HEK293T (cell line): ENCODE results near the gene MAP9.

Source experiments
- FOXM1 ChIP-seq: fragments of 450-650 bp; IDR thresholded peaks from 2 replicates; pipeline ENCODE4 v1.6.1; 2017; ENCODE audit warnings: mild to moderate bottlenecking, borderline replicate concordance
- LEF1 ChIP-seq: fragments of 450-650 bp; IDR thresholded peaks from 2 replicates; pipeline ENCODE4 v1.6.1; 2017; ENCODE audit warnings: mild to moderate bottlenecking, borderline replicate concordance
- NFRKB ChIP-seq: fragments of 450-650 bp; IDR thresholded peaks from 2 replicates; pipeline ENCODE4 v1.6.1; 2016; ENCODE audit warnings: mild to moderate bottlenecking, moderate library complexity
- TF ChIP-seq, protein P1 (sequence below): fragments of 450-650 bp; IDR thresholded peaks from 2 replicates; pipeline ENCODE4 v1.6.1; 2016

DNA sequence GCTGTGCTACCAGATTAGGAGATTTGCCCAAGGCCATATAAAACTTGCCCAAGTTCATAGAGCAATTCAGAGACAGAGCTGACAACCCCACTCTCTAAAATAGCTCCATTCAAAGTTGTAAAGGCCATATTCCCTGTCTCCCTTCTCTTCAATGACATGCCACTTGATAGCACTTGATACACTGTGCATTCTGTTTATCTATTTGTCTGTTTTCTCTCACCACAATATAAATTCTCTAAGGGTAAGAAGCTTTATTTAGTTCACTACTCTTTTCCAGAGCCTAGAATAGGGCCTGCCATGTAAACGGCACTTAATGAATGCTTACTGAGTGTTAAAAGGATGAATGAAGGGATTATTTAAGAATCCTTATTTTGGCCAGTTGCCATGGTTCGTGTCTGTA is 24.1 kb upstream of the MAP9 start:
- TF ChIP-seq FOXM1: no peak
- TF ChIP-seq LEF1: no peak
- TF ChIP-seq, protein P1, sequence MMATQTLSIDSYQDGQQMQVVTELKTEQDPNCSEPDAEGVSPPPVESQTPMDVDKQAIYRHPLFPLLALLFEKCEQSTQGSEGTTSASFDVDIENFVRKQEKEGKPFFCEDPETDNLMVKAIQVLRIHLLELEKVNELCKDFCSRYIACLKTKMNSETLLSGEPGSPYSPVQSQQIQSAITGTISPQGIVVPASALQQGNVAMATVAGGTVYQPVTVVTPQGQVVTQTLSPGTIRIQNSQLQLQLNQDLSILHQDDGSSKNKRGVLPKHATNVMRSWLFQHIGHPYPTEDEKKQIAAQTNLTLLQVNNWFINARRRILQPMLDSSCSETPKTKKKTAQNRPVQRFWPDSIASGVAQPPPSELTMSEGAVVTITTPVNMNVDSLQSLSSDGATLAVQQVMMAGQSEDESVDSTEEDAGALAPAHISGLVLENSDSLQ: no peak
- no peak for TF ChIP-seq NFRKB
